Loucy (cell line): ENCODE results near the gene HEPACAM2.

Experiments used
- EZH2phosphoT487 ChIP-seq: fragments of 200-600 bp; IDR thresholded peaks from 2 replicates; pipeline ENCODE4 v1.6.1; 2018; ENCODE audit warnings: antibody characterized with exemption, mild to moderate bottlenecking, moderate library complexity, borderline replicate concordance
- TF ChIP-seq, protein P1 (sequence below): fragments of 200-600 bp; sonication (generic); conservative IDR thresholded peaks from 2 replicates; pipeline ENCODE4 v1.5.1; 2014; ENCODE audit warnings: mild to moderate bottlenecking, antibody characterized with exemption, low read length

DNA sequence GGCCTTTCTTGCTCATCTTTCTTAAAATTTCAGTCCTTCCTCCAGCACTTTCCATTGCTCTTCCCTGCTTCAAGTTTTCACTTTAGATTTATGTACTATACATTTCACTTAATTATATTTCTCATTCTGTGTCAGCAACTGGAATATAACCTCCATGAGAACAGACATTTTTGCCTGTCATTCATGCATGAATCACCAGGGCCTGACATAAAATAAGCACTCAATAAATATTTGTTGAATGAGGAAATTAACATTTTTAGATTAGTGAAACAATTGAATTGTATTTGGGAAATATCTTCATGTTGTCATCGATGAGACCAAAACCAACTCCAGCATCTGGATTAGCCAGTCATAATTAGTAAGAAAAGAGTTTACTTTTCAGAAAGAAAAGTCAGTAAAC lies 84.1 kb downstream of the HEPACAM2 start:
- TF ChIP-seq, protein P1, sequence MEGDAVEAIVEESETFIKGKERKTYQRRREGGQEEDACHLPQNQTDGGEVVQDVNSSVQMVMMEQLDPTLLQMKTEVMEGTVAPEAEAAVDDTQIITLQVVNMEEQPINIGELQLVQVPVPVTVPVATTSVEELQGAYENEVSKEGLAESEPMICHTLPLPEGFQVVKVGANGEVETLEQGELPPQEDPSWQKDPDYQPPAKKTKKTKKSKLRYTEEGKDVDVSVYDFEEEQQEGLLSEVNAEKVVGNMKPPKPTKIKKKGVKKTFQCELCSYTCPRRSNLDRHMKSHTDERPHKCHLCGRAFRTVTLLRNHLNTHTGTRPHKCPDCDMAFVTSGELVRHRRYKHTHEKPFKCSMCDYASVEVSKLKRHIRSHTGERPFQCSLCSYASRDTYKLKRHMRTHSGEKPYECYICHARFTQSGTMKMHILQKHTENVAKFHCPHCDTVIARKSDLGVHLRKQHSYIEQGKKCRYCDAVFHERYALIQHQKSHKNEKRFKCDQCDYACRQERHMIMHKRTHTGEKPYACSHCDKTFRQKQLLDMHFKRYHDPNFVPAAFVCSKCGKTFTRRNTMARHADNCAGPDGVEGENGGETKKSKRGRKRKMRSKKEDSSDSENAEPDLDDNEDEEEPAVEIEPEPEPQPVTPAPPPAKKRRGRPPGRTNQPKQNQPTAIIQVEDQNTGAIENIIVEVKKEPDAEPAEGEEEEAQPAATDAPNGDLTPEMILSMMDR = no peak
- no peak for TF ChIP-seq EZH2phosphoT487
